ENCODE results near the gene TNS2. TPM values are rescaled to one million over a fixed set of nuclear protein-coding genes. Genes with fewer than 3 reads are reported as not detected.

Gene TNS2
- total and polyA plus RNA-seq, 2 of the 13 experiments (the other 11 are each of a cell fraction or from before 2014, with no cell fraction given) = 8.9 to 20.4 TPM

- TF ChIP-seq NFKB2 (CRISPR knock-in tag; IDR thresholded peaks at IDR 0.05; ENCODE audit: borderline replicate concordance) (no peak; the same call in 1 of the 2 replicates), FOXK2 (IDR thresholded peaks at IDR 0.05) (no peak), TP53 (CRISPR knock-in tag; conservative IDR thresholded peaks at IDR 0.05) (no peak), ZBTB33 (CRISPR knock-in tag; IDR thresholded peaks at IDR 0.05) (0 out of 2 replicates have a peak, but pooled peaks have one; percentile 22), TFAP4 (IDR thresholded peaks at IDR 0.05; ENCODE audit: borderline replicate concordance, low read depth) (no peak), KDM5B (CRISPR knock-in tag; IDR thresholded peaks at IDR 0.05; ENCODE audit: borderline replicate concordance) (no peak), STAT5B (CRISPR knock-in tag; IDR thresholded peaks at IDR 0.05) (no peak), ZNF207 (IDR thresholded peaks at IDR 0.05; ENCODE audit: borderline replicate concordance) (no peak), ZNF513 (CRISPR knock-in tag; conservative IDR thresholded peaks at IDR 0.05) (no peak), KMT2B (CRISPR knock-in tag; IDR thresholded peaks at IDR 0.05) (peak; percentile 14; the same call in 1 of the 2 replicates), LCORL (IDR thresholded peaks at IDR 0.05) (0 out of 2 replicates have a peak, but pooled peaks have one; percentile 10), LCORL (CRISPR knock-in tag; IDR thresholded peaks at IDR 0.05) (peak; percentile 87), BRD4 (CRISPR knock-in tag; IDR thresholded peaks at IDR 0.05) (no peak), HNF1B (CRISPR knock-in tag; IDR thresholded peaks at IDR 0.05) (peak; percentile 48; the same call in 1 of the 2 replicates), ZNF646 (CRISPR knock-in tag; IDR thresholded peaks at IDR 0.05) (no peak), ZIK1 (CRISPR knock-in tag; IDR thresholded peaks at IDR 0.05; ENCODE audit: borderline replicate concordance, low read depth) (no peak), ZNF34 (CRISPR knock-in tag; IDR thresholded peaks at IDR 0.05; ENCODE audit: borderline replicate concordance) (no peak)
These were observed 49.4 kb downstream of the TNS2 start (continued) for GRCh38 chr12:53099071-53099882.

Data from HepG2 (cell line).